A673 (cell line): ENCODE data around the gene SEMA5A.

Source experiments
- CTCF ChIP-seq: fragments of 300-800, 200-600 bp; sonication (generic); conservative IDR thresholded peaks from 2 replicates; pipeline ENCODE4 v1.5.1; 2017; ENCODE audit warnings: low read depth, mild to moderate bottlenecking, antibody characterized with exemption, low read length, moderate library complexity, mixed read lengths
- EZH2 ChIP-seq: fragments of 200-600 bp; sonication (generic); IDR thresholded peaks from 2 replicates; pipeline ENCODE4 v1.6.1; 2017; ENCODE audit warnings: borderline replicate concordance, low read depth, mild to moderate bottlenecking, mixed read lengths, antibody characterized with exemption, low read length; ENCODE audit not compliant: poor library complexity, severe bottlenecking

DNA sequence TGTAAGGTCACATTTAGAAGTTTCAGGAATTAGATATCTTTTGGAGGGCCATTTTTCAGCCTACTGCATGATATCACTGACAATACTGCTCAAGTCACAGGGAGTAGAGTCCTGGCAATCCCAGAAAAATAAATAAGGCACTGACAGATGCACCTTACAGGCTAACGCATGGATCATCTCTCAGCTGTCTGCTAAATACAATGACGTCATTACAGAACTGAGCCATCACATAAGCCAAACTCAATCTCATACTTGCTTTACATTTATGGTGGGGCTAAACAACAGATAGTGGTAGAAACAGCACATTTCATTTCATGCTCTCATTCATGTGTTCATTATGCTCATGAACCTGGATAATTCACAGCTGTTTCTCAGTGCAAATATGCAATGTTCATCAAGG, 243.7 kb downstream of the SEMA5A start:
- TF ChIP-seq CTCF (no peak), EZH2 (no peak)
